Measurements from ENCODE around the gene FAM78A.

The FAM78A gene
- total RNA-seq = 37.0 to 182 reads per million in 2 experiments

- DNase-seq (ENCODE audit: low read depth) = peak; percentile 30
Observed at GRCh38 chr9:131276094-131276888, at the start of gene FAM78A. TSS of gene FAM78A (minus strand) at chr9:131276510. CDS start at chr9:131276179, 331 bp downstream.

- DNase-seq (ENCODE audit: low read depth) = no peak
Observed at GRCh38 chr9:131324736-131325679, 48.7 kb upstream of the FAM78A start.

GRCh38 chr9:131323629-131324028 is 47.3 kb upstream of the FAM78A start:
- DNase-seq (ENCODE audit: low read depth) = no peak

GRCh38 chr9:131320031-131320685 is 43.8 kb upstream of the FAM78A start:
- DNase-seq (ENCODE audit: low read depth) = no peak

- no peak for DNase-seq (ENCODE audit: low read depth)
Observed at GRCh38 chr9:131319486-131319885, 43.2 kb upstream of the FAM78A start.

GRCh38 chr9:131318231-131319085 is 42.1 kb upstream of the FAM78A start:
- no peak for DNase-seq (ENCODE audit: low read depth)

- DNase-seq (ENCODE audit: low read depth) = no peak
Observed at GRCh38 chr9:131312822-131313770, 36.8 kb upstream of the FAM78A start.

- DNase-seq (ENCODE audit: low read depth) = no peak
Observed at GRCh38 chr9:131312246-131312645, 35.9 kb upstream of the FAM78A start.

GRCh38 chr9:131310833-131311554 is 34.7 kb upstream of the FAM78A start:
- peak; percentile 60 for DNase-seq (ENCODE audit: low read depth)

GRCh38 chr9:131309530-131310276 is 33.4 kb upstream of the FAM78A start:
- no peak for DNase-seq (ENCODE audit: low read depth)

GRCh38 chr9:131308906-131309529 is 32.7 kb upstream of the FAM78A start:
- no peak for DNase-seq (ENCODE audit: low read depth)

- DNase-seq (ENCODE audit: low read depth) = no peak
Observed at GRCh38 chr9:131308452-131308851, 32.1 kb upstream of the FAM78A start.

GRCh38 chr9:131307974-131308373 is 31.7 kb upstream of the FAM78A start:
- DNase-seq (ENCODE audit: low read depth) = no peak

GRCh38 chr9:131306397-131307004 is 30.2 kb upstream of the FAM78A start:
- no peak for DNase-seq (ENCODE audit: low read depth)

- no peak for DNase-seq (ENCODE audit: low read depth)
Observed at GRCh38 chr9:131304676-131305355, 28.5 kb upstream of the FAM78A start.

GRCh38 chr9:131303381-131304321 is 27.3 kb upstream of the FAM78A start:
- no peak for DNase-seq (ENCODE audit: low read depth)

Data from T follicular helper cell (primary cell).